ENCODE measurements around the gene PARD3.

GRCh38 chr10:34751272-34751671, 63.8 kb downstream of the PARD3 start:
- TF ChIP-seq POLR2A (IDR thresholded peaks at IDR 0.05): no peak
- no peak for TF ChIP-seq CTCF (IDR thresholded peaks at IDR 0.05)
